Endodermal cell (in vitro differentiated cells): ENCODE data around the gene GPBAR1. TPM values are rescaled to one million over a fixed set of nuclear protein-coding genes. Genes with fewer than 3 reads are reported as not detected.
A peak's percentile ranks its signal among the peaks of the same experiment; 100 is the strongest.

Experiments used
- DNase-seq: peaks from one replicate; pipeline ENCODE4 v3.0.0-alpha.2; 2017
- H3K27ac ChIP-seq: 2 replicates; pipeline ENCODE4 v1.5.1; 2013; ENCODE audit warnings: mild to moderate bottlenecking, low read depth, low read length, moderate library complexity
- H3K27me3 ChIP-seq: 2 replicates; pipeline ENCODE4 v1.6.1; 2013; ENCODE audit warnings: mild to moderate bottlenecking, low read length, moderate library complexity; ENCODE audit not compliant: insufficient read depth, control insufficient read depth, poor library complexity, severe bottlenecking
- H3K36me3 ChIP-seq: 2 replicates; pipeline ENCODE4 v1.7.0; 2013; ENCODE audit warnings: mild to moderate bottlenecking, low read length, moderate library complexity; ENCODE audit not compliant: control insufficient read depth, insufficient read depth
- H3K4me1 ChIP-seq: one replicate; pipeline ENCODE4 v1.7.0; 2013; ENCODE audit warnings: low read length; ENCODE audit not compliant: control insufficient read depth, insufficient read depth
- H3K4me3 ChIP-seq: 2 replicates; pipeline ENCODE4 v1.5.1; 2013; ENCODE audit warnings: mild to moderate bottlenecking, low read length, moderate library complexity
- H3K9ac ChIP-seq: 2 replicates; pipeline ENCODE4 v1.6.1; 2013; ENCODE audit warnings: mild to moderate bottlenecking, low read length, moderate library complexity; ENCODE audit not compliant: poor library complexity, severe bottlenecking; ENCODE audit errors: extremely low read depth
- H3K9me3 ChIP-seq: 2 replicates; pipeline ENCODE4 v1.6.1; 2013; ENCODE audit warnings: mild to moderate bottlenecking, low read length, moderate library complexity; ENCODE audit not compliant: control insufficient read depth
- H3K27ac Mint-ChIP-seq: 2 replicates; pipeline ENCODE4 v1.8.0; 2020; ENCODE audit warnings: mixed read lengths
- H3K27me3 Mint-ChIP-seq: 2 replicates; pipeline ENCODE4 v1.8.0; 2021; ENCODE audit warnings: mild to moderate bottlenecking, mixed read lengths; ENCODE audit not compliant: insufficient read depth
- H3K36me3 Mint-ChIP-seq: 2 replicates; pipeline ENCODE4 v1.8.0; 2020; ENCODE audit warnings: low read depth, mixed read lengths
- H3K4me1 Mint-ChIP-seq: 2 replicates; pipeline ENCODE4 v1.8.0; 2020; ENCODE audit warnings: mixed read lengths
- H3K4me3 Mint-ChIP-seq: 2 replicates; pipeline ENCODE4 v1.8.0; 2020; ENCODE audit warnings: mild to moderate bottlenecking, moderate library complexity, mixed read lengths
- H3K9me3 Mint-ChIP-seq: 2 replicates; pipeline ENCODE4 v1.8.0; 2020; ENCODE audit warnings: mild to moderate bottlenecking, mixed read lengths
- WGBS, 2 experiments: methylation state at CpG; one replicate each; pipeline versions ENCODE4 v1.1.5 to v1.1.7; 2013; ENCODE audit warnings: missing lambda C conversion rate in 2 of 2, mixed read lengths in 1 of 2; ENCODE audit not compliant: insufficient coverage in 1 of 2, insufficient read length in 1 of 2; 5-methylcytosine and 5-hydroxymethylcytosine counted together
- total RNA-seq, 2 donors: library from RNA; stranded (reverse); fragmentation: NEBNext Ultra II Directional in 1 of 2; extraction: Animal tissue kit (Norgen Biotek cat#: 25700) in 1 of 2; gene quantifications; 2 replicates in 1 of 2; 3 replicates in 1 of 2; pipeline ENCODE4 v1.2.1, GENCODE V29; 2021
- TF ChIP-seq, protein P1 (sequence below): fragments of 200-600 bp; sonication (generic); conservative IDR thresholded peaks from 2 replicates; pipeline ENCODE4 v1.5.0; 2021; ENCODE audit warnings: antibody characterized with exemption, mild to moderate bottlenecking

Gene GPBAR1
- total RNA-seq, 2 donors from 2014 or later, result 0.18 TPM

DNA sequence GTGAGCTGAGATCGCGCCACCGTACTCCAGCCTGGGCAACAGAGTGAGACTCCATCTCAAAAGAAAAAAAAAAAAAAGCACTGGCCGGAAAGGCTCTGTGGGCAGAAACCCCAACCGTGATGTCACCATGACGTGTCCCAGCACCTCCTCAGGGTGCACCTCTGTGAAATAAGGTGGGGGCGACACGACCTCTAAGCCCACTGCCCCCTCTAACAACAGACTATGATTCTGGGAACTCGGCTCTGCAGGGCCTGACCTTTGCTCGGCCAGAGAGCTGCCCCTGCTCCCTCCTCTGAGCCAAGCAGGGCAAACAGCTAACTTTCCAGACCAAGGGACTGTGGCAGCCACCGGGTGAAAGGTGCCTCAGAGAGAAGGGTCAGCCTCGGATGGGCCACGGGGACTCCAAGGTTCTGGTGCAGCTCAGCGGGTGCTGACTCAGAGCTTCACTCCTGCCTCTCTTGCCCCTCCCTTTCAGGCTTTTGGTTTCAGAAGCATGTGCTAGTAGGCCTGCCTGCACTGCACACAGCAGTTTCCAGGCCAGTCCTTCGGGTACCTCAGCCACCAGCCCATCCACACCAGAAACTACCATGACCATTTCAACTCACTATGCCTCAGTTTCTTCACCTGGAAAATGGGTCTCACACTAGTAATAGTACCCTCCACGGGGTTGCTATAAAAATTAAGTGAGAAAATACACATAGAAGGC is 23.4 kb downstream of the GPBAR1 start:
- Mint-ChIP-seq H3K4me3 (no peak overlapping the region), H3K27me3 (no peaks in the 10 kb centered on the region), H3K27ac (no peak overlapping the region), H3K4me1 (peaks cover 26% of the 10 kb centered on the region), H3K36me3 (peaks cover 16% of the 10 kb centered on the region), H3K9me3 (no peaks in the 10 kb centered on the region)
- Histone ChIP-seq H3K9ac (no peak overlapping the region), H3K27ac (no peak overlapping the region), H3K9me3 (no peaks in the 10 kb centered on the region), H3K36me3 (peaks cover 10% of the 10 kb centered on the region), H3K4me1 (peaks cover 7% of the 10 kb centered on the region), H3K27me3 (no peaks in the 10 kb centered on the region), H3K4me3 (no peak overlapping the region)
- 92 to 100% methylated on average over 7 to 16 of the region's 16 CpGs for WGBS, 2 experiments
- TF ChIP-seq, protein P1, sequence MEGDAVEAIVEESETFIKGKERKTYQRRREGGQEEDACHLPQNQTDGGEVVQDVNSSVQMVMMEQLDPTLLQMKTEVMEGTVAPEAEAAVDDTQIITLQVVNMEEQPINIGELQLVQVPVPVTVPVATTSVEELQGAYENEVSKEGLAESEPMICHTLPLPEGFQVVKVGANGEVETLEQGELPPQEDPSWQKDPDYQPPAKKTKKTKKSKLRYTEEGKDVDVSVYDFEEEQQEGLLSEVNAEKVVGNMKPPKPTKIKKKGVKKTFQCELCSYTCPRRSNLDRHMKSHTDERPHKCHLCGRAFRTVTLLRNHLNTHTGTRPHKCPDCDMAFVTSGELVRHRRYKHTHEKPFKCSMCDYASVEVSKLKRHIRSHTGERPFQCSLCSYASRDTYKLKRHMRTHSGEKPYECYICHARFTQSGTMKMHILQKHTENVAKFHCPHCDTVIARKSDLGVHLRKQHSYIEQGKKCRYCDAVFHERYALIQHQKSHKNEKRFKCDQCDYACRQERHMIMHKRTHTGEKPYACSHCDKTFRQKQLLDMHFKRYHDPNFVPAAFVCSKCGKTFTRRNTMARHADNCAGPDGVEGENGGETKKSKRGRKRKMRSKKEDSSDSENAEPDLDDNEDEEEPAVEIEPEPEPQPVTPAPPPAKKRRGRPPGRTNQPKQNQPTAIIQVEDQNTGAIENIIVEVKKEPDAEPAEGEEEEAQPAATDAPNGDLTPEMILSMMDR, result no peak
- no peak for DNase-seq

DNA sequence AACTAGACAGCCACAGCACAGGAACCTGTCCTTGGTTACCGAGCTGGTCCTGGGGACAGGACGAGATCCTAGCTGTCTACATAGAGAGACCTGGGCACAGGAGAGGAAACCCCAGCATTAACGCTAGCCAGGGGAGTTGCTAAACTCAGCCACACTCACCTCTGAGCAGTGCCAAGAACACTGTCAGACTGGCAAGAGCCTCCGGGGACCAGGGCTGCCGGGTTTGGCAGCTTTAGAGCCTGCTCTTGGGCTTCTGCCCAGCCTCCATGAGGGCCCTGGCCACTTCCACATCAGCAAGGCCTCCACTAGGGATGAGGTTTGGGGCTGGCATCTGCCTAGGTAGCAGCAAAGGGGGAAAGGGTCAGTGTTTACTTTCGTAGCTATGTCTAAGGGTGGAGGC is 24.8 kb downstream of the GPBAR1 start:
- Mint-ChIP-seq H3K9me3 (no peaks in the 10 kb centered on the region), H3K36me3 (peaks cover 6% of the 10 kb centered on the region), H3K4me3 (no peak overlapping the region), H3K27ac (peak overlapping the region; percentile 88), H3K27me3 (no peaks in the 10 kb centered on the region), H3K4me1 (peaks cover 38% of the 10 kb centered on the region)
- H3K9ac ChIP-seq, result no peak overlapping the region
- no peak overlapping the region for H3K4me3 ChIP-seq
- H3K27me3 ChIP-seq, result no peaks in the 10 kb centered on the region
- no peak for DNase-seq
- peaks cover 6% of the 10 kb centered on the region for H3K36me3 ChIP-seq
- no peaks in the 10 kb centered on the region for H3K9me3 ChIP-seq
- peaks cover 18% of the 10 kb centered on the region for H3K4me1 ChIP-seq
- TF ChIP-seq, protein P1, result no peak
- H3K27ac ChIP-seq, result no peak overlapping the region
- WGBS, 2 experiments, result 94 to 95% methylated on average over 5 to 6 of the region's 6 CpGs

DNA sequence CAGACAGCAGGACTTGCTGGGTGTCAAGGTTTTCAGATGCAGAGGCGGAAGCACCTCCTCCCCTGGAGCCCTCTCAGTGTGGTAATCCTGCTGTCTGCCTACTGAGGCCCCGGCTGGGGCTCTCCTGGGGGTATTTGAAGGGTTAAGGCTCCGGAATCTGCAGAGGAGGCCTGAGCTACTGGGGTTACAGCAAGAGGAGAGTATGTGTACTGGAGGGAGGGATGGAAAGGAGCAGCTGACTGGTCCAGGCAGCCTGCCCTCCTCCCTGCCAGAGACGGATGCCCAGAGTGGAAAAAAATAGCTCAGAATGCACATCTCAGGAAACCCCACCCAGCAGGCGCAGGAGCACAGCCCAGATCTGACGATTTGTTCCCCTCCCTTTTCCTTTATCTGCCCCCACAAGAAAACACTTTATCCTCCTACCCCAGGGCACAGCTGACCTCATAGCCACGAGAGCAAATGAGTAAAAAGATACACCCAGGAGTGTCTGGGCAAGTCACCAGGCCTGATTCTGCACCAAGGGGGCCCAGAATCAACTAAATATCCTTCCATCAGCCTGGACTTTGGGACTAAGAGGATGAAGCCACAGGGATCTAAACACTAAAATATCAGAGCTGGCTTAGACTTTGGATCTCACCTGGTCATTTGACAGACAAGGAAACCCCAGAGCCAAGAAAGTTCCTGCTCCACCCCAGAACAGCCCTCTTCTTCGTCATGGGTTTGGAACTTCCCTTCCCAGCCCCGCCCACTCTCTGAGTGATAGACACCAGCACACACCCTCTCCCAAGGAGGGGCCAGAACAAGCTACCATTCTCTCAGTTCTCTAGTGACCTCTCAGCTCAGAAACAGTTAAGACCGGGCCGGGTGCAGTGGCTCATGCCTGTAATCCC is 26.0 kb downstream of the GPBAR1 start:
- H3K36me3 Mint-ChIP-seq, result peaks cover 3% of the 10 kb centered on the region
- 49 to 50% methylated on average over 8 to 11 of the region's 11 CpGs for WGBS, 2 experiments
- peak overlapping the region; percentile 25 for H3K4me3 Mint-ChIP-seq
- peaks cover 26% of the 10 kb centered on the region for H3K4me1 ChIP-seq
- H3K27ac Mint-ChIP-seq, result peak overlapping the region; percentile 85
- H3K9ac ChIP-seq, result peak overlapping the region; percentile 28
- TF ChIP-seq, protein P1, result no peak
- DNase-seq, result peak; percentile 94
- peak overlapping the region; percentile 54 for H3K27ac ChIP-seq
- no peaks in the 10 kb centered on the region for H3K36me3 ChIP-seq
- H3K9me3 Mint-ChIP-seq, result no peaks in the 10 kb centered on the region
- no peaks in the 10 kb centered on the region for H3K9me3 ChIP-seq
- H3K27me3 ChIP-seq, result no peaks in the 10 kb centered on the region
- no peaks in the 10 kb centered on the region for H3K27me3 Mint-ChIP-seq
- H3K4me3 ChIP-seq, result peak overlapping the region; percentile 32
- peaks cover 49% of the 10 kb centered on the region for H3K4me1 Mint-ChIP-seq
